Smooth muscle cell (in vitro differentiated cells): Measurements from ENCODE around the gene CDC42SE2. TPM values are rescaled to one million over a fixed set of nuclear protein-coding genes. Genes with fewer than 3 reads are reported as not detected.
"Not testable (repeated sequence)": the region's sequence is repeated elsewhere in the genome, so short reads cannot be mapped to it uniquely, and the experiment has no call there.

ENCODE experiments used
- DNase-seq: peaks from one replicate; lab custom pipeline; 2025; ENCODE audit not compliant: unreplicated experiment; lab: John Stamatoyannopoulos, UW
- H2AFZ ChIP-seq: fragments of 200-600 bp; sonication (generic); 2 replicates; pipeline ENCODE4 v1.6.0; 2016; ENCODE audit warnings: antibody characterized with exemption, low read depth, mild to moderate bottlenecking
- H3F3A ChIP-seq: fragments of 200-600 bp; sonication (generic); 2 replicates; pipeline ENCODE4 v1.6.0; 2017; ENCODE audit warnings: antibody characterized with exemption, low read depth
- H3K27ac ChIP-seq: fragments of 200-600 bp; sonication (generic); 2 replicates; pipeline ENCODE4 v1.5.1; 2016; ENCODE audit warnings: low read depth, mild to moderate bottlenecking
- H3K27me3 ChIP-seq: fragments of 200-600 bp; sonication (generic); 2 replicates; pipeline ENCODE4 v1.6.1; 2016; ENCODE audit warnings: low read depth, mild to moderate bottlenecking
- H3K36me3 ChIP-seq: fragments of 200-600 bp; sonication (generic); 2 replicates; pipeline ENCODE4 v1.5.1; 2016; ENCODE audit warnings: low read depth
- H3K4me1 ChIP-seq: fragments of 200-600 bp; sonication (generic); 2 replicates; pipeline ENCODE4 v1.5.1; 2016; ENCODE audit warnings: low read depth
- H3K4me2 ChIP-seq: fragments of 200-600 bp; sonication (generic); 2 replicates; pipeline ENCODE4 v1.6.0; 2016; ENCODE audit warnings: mild to moderate bottlenecking
- H3K4me3 ChIP-seq: fragments of 200-600 bp; sonication (generic); 2 replicates; pipeline ENCODE4 v1.5.1; 2016; ENCODE audit warnings: mild to moderate bottlenecking
- H3K79me2 ChIP-seq: fragments of 200-600 bp; sonication (generic); 2 replicates; pipeline ENCODE4 v1.6.0; 2016; ENCODE audit warnings: low read depth, mild to moderate bottlenecking
- H3K9ac ChIP-seq: fragments of 200-600 bp; sonication (generic); 2 replicates; pipeline ENCODE4 v1.6.0; 2016; ENCODE audit warnings: low read depth
- H3K9me3 ChIP-seq: fragments of 200-600 bp; sonication (generic); replicated peaks from 2 replicates; pipeline ENCODE4 v1.5.1; 2016; ENCODE audit warnings: low read depth
- H4K20me1 ChIP-seq: fragments of 200-600 bp; sonication (generic); 2 replicates; pipeline ENCODE4 v1.6.0; 2016; ENCODE audit warnings: low read depth
- CTCF ChIP-seq: fragments of 200-600 bp; sonication (generic); IDR thresholded peaks from 2 replicates; pipeline ENCODE4 v1.5.1; 2017; ENCODE audit warnings: borderline replicate concordance, mild to moderate bottlenecking, antibody characterized with exemption; ENCODE audit not compliant: insufficient read depth, poor library complexity, severe bottlenecking
- WGBS: methylation state at CpG from one replicate; pipeline ENCODE4 v1.1.7; 2016; ENCODE audit warnings: low lambda C conversion rate; 5-methylcytosine and 5-hydroxymethylcytosine counted together
- polyA plus RNA-seq: library from polyadenylated mRNA; unstranded; fragments of >200 nt; fragmentation: Nextera tagmentation; extraction: Ambion mirVana; gene quantifications from 2 replicates; pipeline ENCODE4 v1.2.1, GENCODE V29; 2016
- total RNA-seq: library from RNA; depleted of rRNA; stranded (reverse); fragments of >200 nt; gene quantifications from 2 replicates; pipeline ENCODE4 v1.2.3, GENCODE V29; 2014

Gene CDC42SE2
- total and polyA plus RNA-seq, 2 experiments from 2014 or later: 12.6 to 24.0 TPM

GRCh38 chr5:131378721-131379541 is 115.1 kb downstream of the CDC42SE2 start:
- Histone ChIP-seq H3K36me3 (no peaks in the 10 kb centered on the region), H3K4me1 (no peaks in the 10 kb centered on the region), H3K4me3 (no peak overlapping the region), H4K20me1 (peaks cover 35% of the 10 kb centered on the region), H3K9me3 (no peaks in the 10 kb centered on the region), H3F3A (no peaks in the 10 kb centered on the region), H3K9ac (no peak overlapping the region), H3K4me2 (peak overlapping the region; percentile 33), H3K27me3 (no peaks in the 10 kb centered on the region), H3K27ac (peak overlapping the region; percentile 48), H2AFZ (no peak overlapping the region), H3K79me2 (peaks cover 30% of the 10 kb centered on the region)
- no peak for DNase-seq
- TF ChIP-seq CTCF: no peak

DNA sequence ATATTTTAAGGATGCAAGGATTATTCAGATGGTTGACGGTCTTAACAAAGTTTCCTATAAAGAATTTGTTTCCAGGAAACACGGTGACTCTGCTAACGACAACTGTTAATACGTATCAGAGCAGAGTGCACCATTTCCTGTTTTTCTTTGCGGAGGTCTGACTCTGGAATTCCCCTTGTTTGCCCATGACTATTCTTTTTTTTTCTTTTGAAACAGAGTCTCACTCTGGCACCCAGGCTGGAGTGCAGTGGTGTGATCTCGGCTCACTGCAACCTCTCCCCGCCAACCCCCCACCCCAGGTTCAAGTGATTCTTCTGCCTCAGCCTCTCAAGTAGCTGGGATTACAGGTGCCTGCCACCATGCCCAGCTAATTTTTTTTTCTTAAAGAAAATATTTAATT is 115.9 kb downstream of the CDC42SE2 start:
- Histone ChIP-seq H3K27ac (peak overlapping the region; percentile 48), H3K36me3 (no peaks in the 10 kb centered on the region), H3K4me2 (peak overlapping the region; percentile 33), H4K20me1 (peaks cover 41% of the 10 kb centered on the region), H3K79me2 (peaks cover 34% of the 10 kb centered on the region), H3K9ac (no peak overlapping the region), H3F3A (no peaks in the 10 kb centered on the region), H3K9me3 (no peaks in the 10 kb centered on the region), H3K27me3 (no peaks in the 10 kb centered on the region), H3K4me3 (no peak overlapping the region), H2AFZ (no peak overlapping the region), H3K4me1 (no peaks in the 10 kb centered on the region)
- no peak for DNase-seq
- no peak for TF ChIP-seq CTCF
- WGBS: 63% methylated on average over 7 of the region's 7 CpGs

DNA sequence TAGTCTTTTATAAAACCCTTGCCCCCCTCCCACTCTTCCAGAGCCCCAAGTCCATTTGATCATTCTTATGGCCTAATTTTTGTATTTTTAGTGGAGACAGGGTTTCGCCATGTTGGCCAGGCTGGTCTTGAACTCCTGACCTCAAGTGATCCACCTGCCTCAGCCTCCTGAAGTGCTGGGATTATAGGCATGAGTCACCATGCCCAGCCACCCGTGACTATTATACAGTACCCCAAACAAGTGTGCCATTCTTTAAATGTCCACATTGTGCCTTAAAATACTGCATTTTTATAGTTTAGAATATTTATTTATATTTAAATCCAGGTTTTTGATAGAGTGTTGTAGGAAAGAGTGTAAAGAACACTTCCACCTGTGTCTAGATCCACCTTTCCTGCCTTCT is 116.4 kb downstream of the CDC42SE2 start:
- not testable (repeated sequence) for H3K4me3 ChIP-seq, H2AFZ ChIP-seq, H3K9me3 ChIP-seq, H3K27ac ChIP-seq, H3K4me1 ChIP-seq, H3K27me3 ChIP-seq, H3K36me3 ChIP-seq, H3K4me2 ChIP-seq, H3K9ac ChIP-seq, H3F3A ChIP-seq, DNase-seq
- Histone ChIP-seq H4K20me1 (peaks cover 41% of the 10 kb centered on the region), H3K79me2 (peaks cover 34% of the 10 kb centered on the region)
- WGBS: 63% methylated on average over 2 of the region's 2 CpGs

GRCh38 chr5:131381021-131381420 is 117.2 kb downstream of the CDC42SE2 start:
- Histone ChIP-seq H4K20me1 (peaks cover 41% of the 10 kb centered on the region), H3K27ac (no peak overlapping the region), H3K27me3 (no peaks in the 10 kb centered on the region), H3K4me2 (peak overlapping the region; percentile 10), H3F3A (no peaks in the 10 kb centered on the region), H3K4me1 (no peaks in the 10 kb centered on the region), H3K4me3 (no peak overlapping the region), H3K9me3 (no peaks in the 10 kb centered on the region), H3K9ac (no peak overlapping the region), H2AFZ (no peak overlapping the region), H3K36me3 (no peaks in the 10 kb centered on the region), H3K79me2 (peaks cover 33% of the 10 kb centered on the region)
- no peak for DNase-seq
- 89% methylated on average over 4 of the region's 4 CpGs for WGBS
- no peak for TF ChIP-seq CTCF
